Mammary epithelial cell (primary cell): ENCODE data around the gene ZNF451.

Experiments used
- CTCF ChIP-seq, 2 donors: IDR thresholded peaks in 1 of 2; conservative IDR thresholded peaks in 1 of 2; 2 replicates each; pipeline ENCODE4 v1.5.1; 2011 to 2012; ENCODE audit warnings: inconsistent platforms in 2 of 2, low read length in 2 of 2, mild to moderate bottlenecking in 2 of 2, control low read depth in 1 of 2, low read depth in 1 of 2; ENCODE audit not compliant: insufficient read depth in 1 of 2; ENCODE audit errors: extremely low read depth in 1 of 2
- EZH2 ChIP-seq: IDR thresholded peaks from 2 replicates; pipeline ENCODE4 v1.6.1; 2012; ENCODE audit warnings: low read length, inconsistent platforms, borderline replicate concordance

- TF ChIP-seq CTCF (conservative IDR thresholded peaks at IDR 0.05 in 1 of 2, IDR thresholded peaks at IDR 0.05 in 1 of 2; ENCODE audit: extremely low read depth in 1 of 2, insufficient read depth in 1 of 2, low read depth in 1 of 2, low read length in 2 of 2) (no peak), EZH2 (no peak)
Observed at GRCh38 chr6:57138026-57138425, 48.0 kb downstream of the ZNF451 start.
